Transverse colon (tissue), 4 donors: ENCODE results near the gene GRIK4.

Source experiments
- EP300 ChIP-seq: sonication (generic); formaldehyde crosslinking; IDR thresholded peaks from one replicate; pipeline ENCODE4 v1.6.1; 2017; ENCODE audit warnings: antibody characterized with exemption, low read depth
- POLR2A ChIP-seq: fragments of 450-650 bp; IDR thresholded peaks from one replicate; pipeline ENCODE4 v1.6.1; 2016; ENCODE audit warnings: antibody characterized with exemption, mild to moderate bottlenecking, moderate library complexity
- POLR2AphosphoS5 ChIP-seq, 3 donors: sonication (generic); formaldehyde crosslinking; IDR thresholded peaks; one replicate each; pipeline ENCODE4 v1.6.1; 2016; ENCODE audit warnings: antibody characterized with exemption in 3 of 3
- TF ChIP-seq, protein P1 (sequence below), 5 experiments: fragments of 200-600 bp in 3 of 5; fragments of 450-650 bp in 2 of 5; sonication (generic) in 3 of 5; IDR thresholded peaks; 1 replicate in 2 of 5; 2 replicates in 3 of 5; pipeline ENCODE4 v1.5.1; 2016 to 2017; ENCODE audit warnings: antibody characterized with exemption in 5 of 5, inconsistent platforms in 3 of 5, mild to moderate bottlenecking in 2 of 5, moderate library complexity in 1 of 5

GRCh38 chr11:120578596-120579154 is 67.1 kb downstream of the GRIK4 start:
- TF ChIP-seq POLR2A = no peak
- TF ChIP-seq, protein P1, sequence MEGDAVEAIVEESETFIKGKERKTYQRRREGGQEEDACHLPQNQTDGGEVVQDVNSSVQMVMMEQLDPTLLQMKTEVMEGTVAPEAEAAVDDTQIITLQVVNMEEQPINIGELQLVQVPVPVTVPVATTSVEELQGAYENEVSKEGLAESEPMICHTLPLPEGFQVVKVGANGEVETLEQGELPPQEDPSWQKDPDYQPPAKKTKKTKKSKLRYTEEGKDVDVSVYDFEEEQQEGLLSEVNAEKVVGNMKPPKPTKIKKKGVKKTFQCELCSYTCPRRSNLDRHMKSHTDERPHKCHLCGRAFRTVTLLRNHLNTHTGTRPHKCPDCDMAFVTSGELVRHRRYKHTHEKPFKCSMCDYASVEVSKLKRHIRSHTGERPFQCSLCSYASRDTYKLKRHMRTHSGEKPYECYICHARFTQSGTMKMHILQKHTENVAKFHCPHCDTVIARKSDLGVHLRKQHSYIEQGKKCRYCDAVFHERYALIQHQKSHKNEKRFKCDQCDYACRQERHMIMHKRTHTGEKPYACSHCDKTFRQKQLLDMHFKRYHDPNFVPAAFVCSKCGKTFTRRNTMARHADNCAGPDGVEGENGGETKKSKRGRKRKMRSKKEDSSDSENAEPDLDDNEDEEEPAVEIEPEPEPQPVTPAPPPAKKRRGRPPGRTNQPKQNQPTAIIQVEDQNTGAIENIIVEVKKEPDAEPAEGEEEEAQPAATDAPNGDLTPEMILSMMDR (IDR thresholded peaks at IDR 0.05) = no peak
- TF ChIP-seq POLR2AphosphoS5 (IDR thresholded peaks at IDR 0.05) = no peak
- no peak for TF ChIP-seq EP300
